OCI-LY7 (cell line): ENCODE results near the gene RNF144B.

Source experiments
- EZH2phosphoT487 ChIP-seq: fragments of 200-600 bp; sonication (generic); IDR thresholded peaks from 2 replicates; pipeline ENCODE4 v1.6.1; 2018; ENCODE audit warnings: low read depth, borderline replicate concordance, mild to moderate bottlenecking, mixed run types, antibody characterized with exemption, low read length, moderate library complexity, mixed read lengths
- TF ChIP-seq, protein P1 (sequence below): fragments of 200-600 bp; sonication (generic); conservative IDR thresholded peaks from 2 replicates; pipeline ENCODE4 v1.5.1; 2014; ENCODE audit warnings: mild to moderate bottlenecking, antibody characterized with exemption, low read length, moderate library complexity, mixed read lengths

DNA sequence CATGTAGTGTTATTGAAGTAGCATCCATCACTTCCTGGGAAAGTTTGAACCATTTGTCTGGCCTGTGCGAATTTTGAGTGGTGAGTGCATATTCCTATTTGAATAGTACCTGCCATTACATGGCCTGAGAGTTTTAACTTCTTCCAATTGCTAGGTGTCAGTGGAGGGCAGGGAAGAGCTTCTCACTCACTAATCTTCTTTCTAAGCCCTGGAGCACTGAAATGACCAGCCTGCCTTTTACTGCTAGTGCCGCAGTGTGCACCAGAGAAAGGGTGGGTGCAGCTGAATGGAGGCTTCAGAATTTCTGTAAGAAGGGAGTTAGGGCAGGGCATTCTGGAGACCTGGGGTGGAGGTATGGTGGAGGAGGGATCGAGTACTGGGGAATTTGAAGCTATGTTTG is 45.5 kb downstream of the RNF144B start:
- TF ChIP-seq, protein P1, sequence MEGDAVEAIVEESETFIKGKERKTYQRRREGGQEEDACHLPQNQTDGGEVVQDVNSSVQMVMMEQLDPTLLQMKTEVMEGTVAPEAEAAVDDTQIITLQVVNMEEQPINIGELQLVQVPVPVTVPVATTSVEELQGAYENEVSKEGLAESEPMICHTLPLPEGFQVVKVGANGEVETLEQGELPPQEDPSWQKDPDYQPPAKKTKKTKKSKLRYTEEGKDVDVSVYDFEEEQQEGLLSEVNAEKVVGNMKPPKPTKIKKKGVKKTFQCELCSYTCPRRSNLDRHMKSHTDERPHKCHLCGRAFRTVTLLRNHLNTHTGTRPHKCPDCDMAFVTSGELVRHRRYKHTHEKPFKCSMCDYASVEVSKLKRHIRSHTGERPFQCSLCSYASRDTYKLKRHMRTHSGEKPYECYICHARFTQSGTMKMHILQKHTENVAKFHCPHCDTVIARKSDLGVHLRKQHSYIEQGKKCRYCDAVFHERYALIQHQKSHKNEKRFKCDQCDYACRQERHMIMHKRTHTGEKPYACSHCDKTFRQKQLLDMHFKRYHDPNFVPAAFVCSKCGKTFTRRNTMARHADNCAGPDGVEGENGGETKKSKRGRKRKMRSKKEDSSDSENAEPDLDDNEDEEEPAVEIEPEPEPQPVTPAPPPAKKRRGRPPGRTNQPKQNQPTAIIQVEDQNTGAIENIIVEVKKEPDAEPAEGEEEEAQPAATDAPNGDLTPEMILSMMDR = no peak
- no peak for TF ChIP-seq EZH2phosphoT487
